A375 (cell line): ENCODE measurements around the gene ARL5A. TPM values are rescaled to one million over a fixed set of nuclear protein-coding genes. Genes with fewer than 3 reads are reported as not detected.

ENCODE experiments used
- total RNA-seq: library from RNA; depleted of rRNA; stranded (reverse); fragments of >200 nt; shearing (Covaris generic); gene quantifications from 2 replicates; pipeline ENCODE4 v1.2.3, GENCODE V29; 2014; rRNA removed

ARL5A gene, protein sequence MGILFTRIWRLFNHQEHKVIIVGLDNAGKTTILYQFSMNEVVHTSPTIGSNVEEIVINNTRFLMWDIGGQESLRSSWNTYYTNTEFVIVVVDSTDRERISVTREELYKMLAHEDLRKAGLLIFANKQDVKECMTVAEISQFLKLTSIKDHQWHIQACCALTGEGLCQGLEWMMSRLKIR
- total RNA-seq = 41.8 and 50.9 TPM in 2 replicates

DNA sequence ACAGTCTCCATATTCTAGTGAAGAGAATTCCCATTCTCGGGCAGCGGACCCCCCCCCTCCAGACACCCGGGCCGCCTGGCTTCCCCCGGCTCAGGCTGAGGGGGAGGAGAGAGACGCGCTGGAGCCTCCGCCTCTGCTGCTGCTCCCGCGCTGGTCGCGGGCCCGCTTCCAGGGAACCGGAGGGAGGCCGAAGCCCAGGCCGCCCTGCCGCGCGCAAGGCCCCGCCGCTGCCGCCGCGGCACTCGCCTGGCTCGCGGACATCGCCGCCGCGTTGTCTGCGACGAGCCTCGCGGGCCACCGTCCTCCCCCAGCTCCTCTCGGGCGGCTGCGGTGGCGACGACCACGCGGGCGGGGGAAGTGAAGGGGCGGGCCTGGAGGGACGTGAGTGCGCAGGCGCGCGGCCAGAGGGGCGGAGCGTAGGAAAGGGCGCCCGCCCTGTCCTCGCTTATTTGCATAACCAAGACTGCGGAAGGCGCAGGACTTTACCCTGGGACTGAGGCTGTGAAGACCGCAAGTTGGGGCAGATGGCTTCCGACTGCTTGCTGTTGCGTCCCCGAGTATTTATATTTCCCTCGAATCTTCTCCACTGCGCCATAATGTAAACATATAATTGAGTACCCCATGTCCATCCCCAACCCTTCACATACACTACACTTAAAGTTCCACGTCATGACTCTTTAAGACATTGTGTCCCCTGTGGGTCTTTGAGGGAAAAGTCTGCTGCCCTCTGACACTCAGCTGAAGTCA lies at the start of gene ARL5A:
TSS of gene ARL5A (minus strand) at position 279 of the 747 bp plus-strand sequence. CDS start at position 34, 245 bp downstream.

Other genes starting within 250 kb of the ARL5A start
- 0.40 and 1.1 TPM in 2 replicates for gene NEB, start 93.9 kb downstream of the ARL5A start, total RNA-seq